Progenitor cell of endocrine pancreas (in vitro differentiated cells): Measurements from ENCODE around the gene PRKCE. TPM values are rescaled to one million over a fixed set of nuclear protein-coding genes. Genes with fewer than 3 reads are reported as not detected.

Source experiments
- DNase-seq: peaks from one replicate; pipeline ENCODE4 v3.0.0; 2021; ENCODE audit warnings: low spot score; ENCODE audit not compliant: unreplicated experiment
- H3K27ac Mint-ChIP-seq: 2 replicates; pipeline ENCODE4 v1.8.0; 2021; ENCODE audit warnings: mild to moderate bottlenecking, moderate library complexity, mixed read lengths
- H3K27me3 Mint-ChIP-seq: 2 replicates; pipeline ENCODE4 v1.8.0; 2021; ENCODE audit warnings: mixed read lengths
- H3K36me3 Mint-ChIP-seq: 2 replicates; pipeline ENCODE4 v1.8.0; 2022; ENCODE audit warnings: mixed read lengths; ENCODE audit not compliant: insufficient read depth
- H3K4me1 Mint-ChIP-seq: 2 replicates; pipeline ENCODE4 v1.8.0; 2021; ENCODE audit warnings: low read depth, mixed read lengths
- H3K4me3 Mint-ChIP-seq: 2 replicates; pipeline ENCODE4 v1.8.0; 2021; ENCODE audit warnings: low read depth, mild to moderate bottlenecking, moderate library complexity, mixed read lengths
- H3K9me3 Mint-ChIP-seq: 2 replicates; pipeline ENCODE4 v1.8.0; 2021; ENCODE audit warnings: low read depth, mixed read lengths
- CTCF ChIP-seq: fragments of 200-600 bp; sonication (generic); IDR thresholded peaks from one replicate; pipeline ENCODE4 v1.5.0; 2021; ENCODE audit warnings: antibody characterized with exemption, mild to moderate bottlenecking; ENCODE audit not compliant: unreplicated experiment
- total RNA-seq: library from RNA; stranded (reverse); gene quantifications from 2 replicates; pipeline ENCODE4 v1.2.1, GENCODE V29; 2021

PRKCE gene
- total RNA-seq, 1 donor from 2014 or later = 4.2 TPM

DNA sequence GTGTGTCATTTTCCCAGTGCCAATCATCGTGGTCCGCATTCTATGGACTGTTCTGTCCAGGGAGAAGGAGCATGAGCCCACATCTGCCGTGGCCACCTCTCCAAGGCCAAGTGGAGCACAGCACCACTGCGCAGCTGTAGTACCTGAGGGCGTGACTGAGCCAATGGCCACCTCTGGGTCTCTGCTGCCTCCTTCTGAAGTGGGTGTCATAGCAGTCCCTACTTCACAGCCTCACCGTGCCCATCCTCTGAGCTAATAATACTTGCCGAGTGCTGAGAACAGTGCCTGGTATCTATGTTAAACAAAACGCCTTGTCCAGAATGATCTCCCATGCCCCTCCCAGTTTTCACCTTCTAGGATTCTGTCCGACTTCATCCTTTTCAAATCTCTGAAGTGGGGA, 256.1 kb downstream of the PRKCE start:
- no peak for TF ChIP-seq CTCF
- Mint-ChIP-seq H3K9me3 (no peaks in the 10 kb centered on the region), H3K4me1 (peaks cover 14% of the 10 kb centered on the region), H3K27me3 (peaks cover 46% of the 10 kb centered on the region), H3K36me3 (no peaks in the 10 kb centered on the region), H3K4me3 (no peak overlapping the region), H3K27ac (no peak overlapping the region)
- no peak for DNase-seq

DNA sequence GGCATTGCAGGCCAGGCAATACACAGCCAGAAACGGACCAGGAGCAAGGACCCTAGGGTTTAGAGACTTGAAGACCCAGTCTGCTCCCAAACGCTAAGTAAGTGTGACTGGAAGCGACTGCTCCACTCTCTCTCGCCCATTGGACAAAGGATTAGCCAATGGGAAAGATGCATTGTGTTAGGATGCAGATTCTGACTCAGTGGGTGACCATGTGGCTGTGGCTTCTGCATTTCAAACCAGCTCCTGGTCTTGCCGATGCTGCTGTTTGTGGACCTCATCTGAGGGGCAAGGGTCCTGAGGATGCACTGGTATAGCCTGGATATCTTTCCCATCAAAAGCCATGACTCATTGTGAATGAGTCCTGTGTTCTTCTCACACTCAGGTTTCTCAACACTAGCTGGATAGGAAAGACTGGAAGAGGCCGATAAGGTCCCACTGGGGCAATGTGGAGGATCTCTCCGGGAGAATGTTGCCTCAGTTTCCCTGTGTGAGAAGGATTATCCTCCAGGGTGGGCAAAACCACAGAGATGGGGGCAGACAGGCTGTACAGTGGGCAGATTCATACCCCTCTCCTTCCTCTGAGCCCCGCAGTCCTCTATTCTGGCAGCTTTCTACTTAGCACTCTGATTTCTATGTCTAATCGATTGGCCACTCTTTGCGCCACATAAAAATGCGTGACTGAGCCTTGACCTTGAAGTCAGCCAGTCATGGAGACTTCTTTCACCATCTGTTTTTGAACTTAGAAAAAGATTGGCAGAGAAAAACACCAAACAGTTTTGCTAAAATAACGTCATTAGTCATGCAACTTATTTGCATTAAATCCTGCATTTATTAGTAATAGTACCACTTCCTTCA, 257.1 kb downstream of the PRKCE start:
- Mint-ChIP-seq H3K27me3 (peaks cover 43% of the 10 kb centered on the region), H3K4me1 (peaks cover 14% of the 10 kb centered on the region), H3K4me3 (no peak overlapping the region), H3K27ac (no peak overlapping the region), H3K9me3 (no peaks in the 10 kb centered on the region), H3K36me3 (no peaks in the 10 kb centered on the region)
- no peak for TF ChIP-seq CTCF
- no peak for DNase-seq

- TF ChIP-seq CTCF = no peak
- H3K4me1 Mint-ChIP-seq = peaks cover 14% of the 10 kb centered on the region
- DNase-seq = no peak
- no peak overlapping the region for H3K4me3 Mint-ChIP-seq
- H3K27ac Mint-ChIP-seq = no peak overlapping the region
- H3K27me3 Mint-ChIP-seq = peaks cover 43% of the 10 kb centered on the region
- no peaks in the 10 kb centered on the region for H3K36me3 Mint-ChIP-seq
- H3K9me3 Mint-ChIP-seq = no peaks in the 10 kb centered on the region
These were observed 257.7 kb downstream of the PRKCE start for GRCh38 chr2:45909171-45909565.

DNA sequence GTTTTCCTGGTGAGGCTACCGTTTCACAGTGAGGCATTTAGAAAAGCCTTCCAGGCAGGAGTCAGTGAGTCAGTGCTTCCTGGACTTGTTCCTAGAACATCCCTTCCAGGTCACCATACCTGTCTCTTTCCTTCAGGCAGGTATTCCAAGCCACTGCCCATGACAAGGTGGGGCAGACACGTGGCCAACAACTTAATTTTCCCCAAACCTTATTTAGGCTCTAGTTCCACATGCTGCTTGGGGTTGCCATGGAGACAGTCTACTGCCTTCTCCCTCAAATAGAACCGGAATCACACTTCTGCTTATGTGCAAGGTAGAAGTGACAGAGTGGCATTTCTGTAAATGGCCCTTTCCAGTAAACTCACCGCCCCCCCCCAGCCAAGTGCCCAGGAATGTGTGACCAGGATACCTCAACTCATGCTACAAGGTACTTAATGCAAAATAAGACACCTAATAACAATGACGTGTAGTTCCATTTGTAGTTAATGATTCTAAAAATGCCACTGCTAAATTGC, 258.3 kb downstream of the PRKCE start:
- Mint-ChIP-seq H3K4me3 (no peak overlapping the region), H3K4me1 (peaks cover 14% of the 10 kb centered on the region), H3K27ac (peak overlapping the region; percentile 42), H3K9me3 (no peaks in the 10 kb centered on the region), H3K27me3 (peaks cover 38% of the 10 kb centered on the region), H3K36me3 (no peaks in the 10 kb centered on the region)
- DNase-seq = no peak
- no peak for TF ChIP-seq CTCF

- Mint-ChIP-seq H3K4me1 (peaks cover 14% of the 10 kb centered on the region), H3K4me3 (no peak overlapping the region), H3K36me3 (no peaks in the 10 kb centered on the region), H3K27ac (no peak overlapping the region), H3K9me3 (no peaks in the 10 kb centered on the region), H3K27me3 (peaks cover 38% of the 10 kb centered on the region)
- DNase-seq = no peak
- TF ChIP-seq CTCF = no peak
These were observed 259.1 kb downstream of the PRKCE start for GRCh38 chr2:45910473-45911060.
